Measurements from ENCODE around the gene LRMDA.
"Not testable (repeated sequence)": the region's sequence is repeated elsewhere in the genome, so short reads cannot be mapped to it uniquely, and the experiment has no call there.

LRMDA gene

DNA sequence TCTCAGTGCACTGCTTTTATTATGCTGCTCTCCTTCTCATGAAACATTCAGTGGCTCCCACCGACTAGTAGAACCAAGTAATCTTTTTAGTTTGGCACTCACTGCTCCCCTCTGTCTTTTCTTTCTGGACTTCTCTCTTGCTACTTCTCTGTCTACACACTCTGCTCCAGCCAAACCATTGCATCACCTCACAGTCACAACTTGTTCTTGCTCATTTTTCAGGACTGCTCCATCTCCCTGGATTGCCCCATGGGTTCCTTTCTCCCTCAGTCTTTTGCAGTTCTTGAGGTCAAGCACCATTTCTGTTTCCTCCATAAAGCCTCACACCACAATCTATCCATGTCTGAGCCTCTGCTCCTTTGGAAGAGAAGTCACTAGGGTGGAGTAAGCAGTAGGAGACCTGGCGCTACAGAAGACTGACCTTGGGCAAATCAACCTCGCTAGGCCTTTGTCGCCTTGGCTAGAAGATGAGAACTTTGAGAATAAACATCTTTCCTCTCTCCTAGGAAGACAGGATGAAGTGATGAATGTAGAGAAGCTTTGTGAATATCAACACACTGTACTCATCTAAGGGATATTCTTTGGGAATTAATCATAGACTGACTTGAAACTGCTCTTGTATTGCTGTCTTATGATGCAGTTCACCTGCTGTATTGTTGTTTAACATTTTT lies 186.2 kb downstream of the LRMDA start:
- DNase-seq, result no peak

DNA sequence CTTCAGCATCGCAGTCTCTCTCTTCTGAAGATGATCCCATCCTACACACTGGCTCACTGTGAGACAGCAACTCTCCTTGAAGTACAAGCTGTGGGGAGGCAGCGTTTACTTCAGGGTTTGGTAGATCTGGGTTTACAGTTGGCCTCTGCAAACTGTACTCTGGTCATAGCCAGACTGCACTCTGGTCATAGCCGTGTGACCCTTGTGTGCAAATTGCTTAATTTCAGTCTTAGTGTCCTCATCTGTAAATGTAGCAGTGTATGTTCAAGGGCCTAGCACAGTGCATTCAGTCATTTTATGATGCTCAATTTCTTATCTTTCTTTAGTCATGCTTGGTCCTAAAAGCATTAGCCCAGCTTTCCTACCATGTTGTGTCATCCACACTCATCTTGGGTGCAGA lies 188.2 kb downstream of the LRMDA start:
- DNase-seq, result no peak

DNA sequence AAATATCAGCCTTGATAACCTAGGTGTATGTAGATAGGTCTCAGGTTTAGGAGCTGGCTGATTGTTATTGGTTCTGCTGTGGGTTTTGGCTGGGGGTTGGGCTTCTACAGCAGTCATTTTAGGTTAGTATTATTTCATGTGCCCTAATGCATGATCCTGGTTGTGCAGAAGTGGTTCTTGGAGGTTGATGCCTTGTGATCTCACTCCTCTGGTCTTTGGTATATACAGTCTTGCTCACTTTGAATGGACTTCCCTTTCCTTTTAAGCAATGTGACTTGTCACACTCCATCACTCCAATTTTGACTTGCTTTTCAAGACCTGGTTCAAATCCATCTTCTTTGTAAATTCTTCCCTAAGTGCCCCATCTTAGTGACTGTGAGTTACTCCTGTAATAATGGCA lies 188.9 kb downstream of the LRMDA start:
- DNase-seq, result no peak

DNA sequence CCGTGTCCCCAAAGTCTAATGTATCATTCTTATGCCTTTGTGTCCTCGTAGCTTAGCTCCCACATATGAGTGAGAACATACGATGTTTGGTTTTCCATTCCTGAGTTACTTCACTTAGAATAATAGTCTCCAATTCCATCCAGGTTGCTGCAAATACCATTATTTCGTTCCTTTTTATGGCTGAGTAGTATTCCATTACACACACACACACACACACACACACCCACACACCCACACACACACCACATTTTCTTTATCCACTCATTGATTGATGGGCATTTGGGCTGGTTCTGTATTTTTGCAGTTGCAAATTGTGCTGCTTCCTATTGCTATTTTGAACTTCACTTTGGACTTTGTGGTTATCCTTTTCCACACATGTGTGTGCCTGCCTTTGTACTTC lies 189.6 kb downstream of the LRMDA start:
- DNase-seq, result not testable (repeated sequence)

DNA sequence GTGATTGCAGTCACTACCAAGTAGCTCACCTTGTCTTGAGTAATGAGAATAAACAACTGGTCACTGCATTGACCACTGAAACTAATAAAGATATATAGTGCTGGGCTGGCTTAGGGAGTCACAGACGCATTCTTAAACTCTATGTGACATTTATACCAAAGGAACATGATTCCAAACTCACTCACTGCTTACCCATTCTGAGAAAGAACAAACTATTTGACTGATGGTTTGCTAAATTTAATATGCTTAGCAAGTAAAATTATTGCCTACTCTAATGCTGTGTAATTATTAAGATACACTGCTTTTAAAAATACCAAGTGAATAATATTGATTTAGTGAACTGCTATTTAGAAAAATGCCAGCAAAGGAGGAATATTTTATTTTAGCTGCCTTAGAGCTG lies 191.1 kb downstream of the LRMDA start:
- no peak for DNase-seq

DNA sequence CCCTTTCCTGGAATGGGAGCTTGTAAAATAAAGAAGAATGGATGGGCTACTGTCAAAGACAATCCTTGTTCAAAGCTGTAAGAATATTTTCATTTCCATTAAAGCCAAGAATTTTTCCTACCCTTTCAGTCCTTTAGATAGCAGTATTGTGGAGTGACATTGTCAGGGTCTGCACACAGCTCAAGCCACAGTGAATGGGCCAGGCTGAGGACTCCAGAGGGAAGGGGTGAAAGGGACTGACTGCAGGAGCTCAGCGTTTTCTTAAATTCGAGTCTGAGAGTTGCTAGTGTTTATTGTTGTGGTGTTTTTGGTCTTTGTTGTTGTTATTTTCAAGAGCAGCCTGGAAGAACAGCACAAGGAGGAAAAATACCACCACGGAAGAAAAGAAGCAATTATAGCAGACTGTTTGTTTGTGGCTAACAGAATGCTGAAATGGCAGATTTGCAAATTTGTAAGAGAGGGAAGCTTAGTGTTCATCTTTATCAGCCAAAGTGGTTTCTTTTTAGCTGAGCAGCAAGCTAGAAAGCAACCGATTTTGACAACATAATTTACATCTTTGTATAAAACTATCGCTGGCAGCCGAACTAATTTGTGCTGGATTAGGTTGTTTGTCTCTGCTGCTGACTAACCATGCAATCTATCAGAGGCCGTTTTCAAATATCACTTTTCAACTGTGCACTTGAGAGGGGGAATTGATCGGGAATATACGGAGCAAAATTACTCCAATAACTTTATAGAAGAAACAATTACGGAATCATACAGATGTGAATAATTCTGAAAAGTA lies 192.1 kb downstream of the LRMDA start:
- DNase-seq, result no peak

DNA sequence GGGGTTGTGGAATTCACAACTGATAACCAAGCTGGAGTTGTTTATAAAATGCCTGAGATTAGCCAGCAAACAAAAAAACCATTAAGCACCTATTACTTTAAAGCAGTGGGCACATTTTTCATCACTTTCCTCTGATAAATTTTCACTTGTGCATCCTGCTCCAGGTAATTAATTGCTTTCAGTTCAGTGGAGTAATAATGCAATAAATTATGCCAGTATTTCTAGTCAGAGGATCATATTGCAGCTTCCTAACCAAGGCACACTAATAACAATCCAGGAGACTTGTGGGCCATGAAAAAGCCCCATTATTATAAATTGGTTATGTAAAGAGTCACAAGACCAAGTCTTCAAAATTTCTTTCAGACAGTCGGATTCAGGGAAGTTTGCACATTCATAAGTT lies 193.2 kb downstream of the LRMDA start:
- DNase-seq, result no peak

DNA sequence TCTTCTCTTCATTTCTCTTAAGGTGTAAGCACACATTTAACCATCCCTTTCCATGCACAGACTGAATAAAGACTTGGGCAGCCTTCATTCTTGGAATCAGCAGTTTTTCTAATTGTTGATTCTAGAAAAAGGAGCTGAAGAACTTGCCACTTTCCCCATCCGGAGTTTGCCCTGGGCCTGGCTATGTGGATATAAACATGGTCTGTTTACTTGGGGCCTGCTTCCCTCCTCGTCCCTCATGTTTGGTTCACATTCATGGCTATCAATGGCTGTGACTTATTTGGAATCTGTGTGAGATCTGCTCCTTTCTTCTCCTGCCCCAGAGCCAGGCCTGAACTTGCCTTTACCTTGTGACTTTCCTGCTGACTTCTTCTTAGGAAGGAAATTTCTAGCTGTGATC lies 199.3 kb downstream of the LRMDA start:
- DNase-seq, result no peak

DNA sequence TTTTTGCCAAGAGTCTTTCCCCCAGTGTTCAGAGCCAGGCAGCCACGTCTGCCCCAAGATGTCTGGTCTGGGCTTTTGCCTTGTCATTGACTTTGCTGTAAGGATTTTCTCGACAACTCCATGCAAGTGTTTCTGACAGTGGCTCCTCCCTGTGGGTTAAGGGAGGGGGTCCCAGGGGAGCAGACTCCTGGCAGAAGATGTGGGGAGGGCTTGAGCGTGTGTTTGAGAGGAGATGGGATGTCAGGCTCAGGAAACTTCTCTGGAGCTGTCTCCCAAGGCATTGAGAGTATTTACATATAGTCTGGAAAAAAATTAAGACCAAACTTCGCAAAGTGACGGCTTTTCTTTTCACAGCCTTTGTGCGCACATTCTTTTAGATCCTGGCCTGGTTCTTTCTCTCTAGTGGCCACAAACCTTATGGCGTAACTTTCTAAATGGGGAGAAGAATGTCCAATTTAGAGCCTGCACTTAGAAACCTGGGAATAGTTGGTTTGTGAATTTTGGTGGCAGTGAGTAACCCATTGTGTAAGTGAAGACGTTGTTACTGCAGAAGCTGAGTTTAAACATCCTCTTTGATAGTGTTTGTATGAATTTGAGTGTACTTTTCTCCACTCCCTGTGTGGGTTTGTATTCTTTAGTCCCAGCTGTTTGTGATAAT lies 201.5 kb downstream of the LRMDA start:
- DNase-seq, result no peak

DNA sequence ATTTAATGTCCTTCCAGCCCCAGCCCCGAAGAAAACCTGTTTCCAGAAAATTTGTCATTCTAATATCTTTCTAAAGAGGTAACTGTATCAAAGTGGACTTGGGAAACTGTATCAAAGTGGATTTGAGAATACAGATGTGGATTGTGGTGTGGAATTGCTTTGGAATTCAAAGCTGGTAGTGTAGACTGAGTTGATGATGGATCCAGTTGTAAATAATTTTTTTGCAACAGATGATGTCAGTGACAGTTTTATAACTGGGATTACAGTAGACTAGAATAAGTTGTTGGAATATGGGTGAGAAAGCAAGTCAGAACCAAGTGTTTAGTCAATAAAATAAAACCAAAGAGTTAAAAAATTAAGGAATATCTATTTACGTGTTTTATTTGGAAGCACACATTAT lies 202.1 kb downstream of the LRMDA start:
- no peak for DNase-seq

DNA sequence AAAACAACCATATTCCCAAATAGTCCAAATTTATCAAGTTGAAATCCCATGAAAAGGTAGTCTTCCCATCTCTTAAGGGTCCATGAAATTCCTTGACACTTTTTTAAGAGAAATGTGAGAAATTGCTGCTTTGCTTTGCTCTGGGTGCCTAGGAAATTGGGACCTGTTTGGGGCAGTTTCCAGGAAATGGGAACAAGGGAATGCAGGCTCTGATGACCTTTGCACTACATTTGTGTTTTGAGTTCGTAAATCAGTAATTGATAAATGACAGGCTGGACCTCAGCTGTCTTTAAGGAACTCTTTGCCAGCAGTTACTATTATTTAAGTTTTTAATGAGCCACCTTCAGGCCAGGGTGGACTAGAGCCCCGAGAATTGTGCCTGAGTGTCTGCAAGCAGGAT lies 203.5 kb downstream of the LRMDA start:
- no peak for DNase-seq

DNA sequence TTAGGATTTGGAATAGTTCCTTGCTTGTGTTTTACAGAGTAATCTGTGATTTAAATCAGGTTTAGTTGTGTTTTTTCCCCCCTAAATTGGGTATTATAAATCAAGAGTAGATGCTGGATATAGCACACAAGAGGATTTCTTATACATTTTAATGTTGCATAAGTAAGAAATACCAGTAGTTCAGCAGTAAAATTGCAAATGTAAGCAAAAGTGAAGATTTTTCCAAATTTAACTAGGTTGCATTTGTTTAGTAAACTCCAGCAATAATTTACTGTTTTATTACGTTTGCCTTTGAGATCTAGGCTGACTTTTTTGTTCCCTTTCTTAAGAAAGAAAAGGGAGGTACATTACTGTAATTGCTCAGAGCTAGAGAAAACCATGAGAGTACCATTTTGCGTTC lies 207.3 kb downstream of the LRMDA start:
- DNase-seq, result no peak

DNA sequence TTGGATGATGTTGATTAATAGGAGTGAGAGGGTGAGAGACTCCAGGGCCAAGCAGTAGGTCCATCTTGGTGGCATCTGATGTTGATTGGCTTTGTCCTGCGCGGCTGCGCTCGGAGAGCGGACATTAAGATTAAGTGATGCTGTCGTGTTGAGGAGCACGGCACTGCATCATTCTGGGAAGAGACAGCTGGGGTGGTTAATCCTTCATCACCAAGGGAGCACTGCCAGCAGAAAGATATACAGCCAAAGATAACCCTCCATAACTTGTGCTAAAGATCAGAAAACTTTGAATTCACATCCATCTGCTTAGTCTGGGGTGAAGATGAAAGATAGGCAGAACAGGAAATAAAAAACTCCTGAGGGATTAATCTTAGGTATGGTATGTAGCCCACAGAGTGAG lies 208.3 kb downstream of the LRMDA start:
- no peak for DNase-seq

DNA sequence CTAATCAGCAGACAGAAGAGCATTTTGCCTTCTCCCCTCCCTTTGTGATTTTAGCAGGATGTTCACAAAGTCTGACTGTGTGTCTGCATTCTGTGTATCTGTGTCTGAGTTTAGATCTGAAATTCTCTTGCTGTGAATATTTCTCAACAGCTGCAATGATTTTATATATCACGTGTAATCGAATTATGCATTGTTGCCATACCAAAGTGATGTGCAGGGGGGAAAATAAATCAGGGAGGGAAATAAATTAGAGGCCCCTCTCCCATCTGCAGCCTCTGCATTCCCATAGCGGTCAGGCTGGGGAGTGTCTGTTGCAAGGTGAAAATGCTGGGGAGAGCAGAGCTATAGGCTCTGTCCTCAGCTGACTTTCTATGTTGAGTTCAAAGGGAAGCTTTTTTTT lies 209.0 kb downstream of the LRMDA start:
- no peak for DNase-seq

DNA sequence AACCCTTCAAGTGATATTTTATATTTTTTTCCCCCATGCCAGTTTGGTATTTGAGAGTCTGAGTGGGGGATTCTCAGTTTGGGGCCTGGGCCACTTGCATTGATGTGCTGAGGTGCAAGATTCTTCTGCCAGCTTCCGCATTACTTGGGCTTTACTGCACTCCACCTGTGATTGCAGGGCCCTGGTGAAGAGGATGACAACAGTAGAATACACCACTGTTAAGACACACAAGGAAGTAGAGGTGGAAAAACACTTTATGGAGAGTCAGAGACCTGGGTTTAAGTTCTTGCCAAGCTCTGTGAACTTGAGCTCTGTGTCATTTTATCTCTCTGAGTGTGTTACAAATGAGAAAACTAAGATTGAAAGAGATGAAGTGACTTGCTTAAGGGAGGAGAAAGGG lies 209.4 kb downstream of the LRMDA start:
- DNase-seq, result no peak

DNA sequence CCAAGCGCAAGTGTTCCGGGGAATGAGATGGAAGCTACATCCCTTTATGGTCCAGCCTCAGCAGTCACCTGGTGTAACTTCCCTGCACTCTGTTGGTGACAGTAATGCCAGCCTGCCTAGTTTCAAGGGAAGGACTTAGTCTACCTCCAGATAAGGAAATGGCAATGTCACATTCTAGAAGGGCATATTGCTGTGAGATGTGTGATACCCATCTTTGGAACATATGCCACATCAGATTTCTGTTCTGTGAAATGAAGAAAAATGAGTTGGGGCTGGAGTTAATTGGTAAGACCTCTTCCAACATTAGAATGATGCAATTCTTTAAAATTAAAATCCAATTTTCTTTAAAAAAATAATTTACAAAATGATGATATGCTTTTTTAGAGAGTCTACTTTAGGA lies 212.0 kb downstream of the LRMDA start:
- DNase-seq, result no peak

DNA sequence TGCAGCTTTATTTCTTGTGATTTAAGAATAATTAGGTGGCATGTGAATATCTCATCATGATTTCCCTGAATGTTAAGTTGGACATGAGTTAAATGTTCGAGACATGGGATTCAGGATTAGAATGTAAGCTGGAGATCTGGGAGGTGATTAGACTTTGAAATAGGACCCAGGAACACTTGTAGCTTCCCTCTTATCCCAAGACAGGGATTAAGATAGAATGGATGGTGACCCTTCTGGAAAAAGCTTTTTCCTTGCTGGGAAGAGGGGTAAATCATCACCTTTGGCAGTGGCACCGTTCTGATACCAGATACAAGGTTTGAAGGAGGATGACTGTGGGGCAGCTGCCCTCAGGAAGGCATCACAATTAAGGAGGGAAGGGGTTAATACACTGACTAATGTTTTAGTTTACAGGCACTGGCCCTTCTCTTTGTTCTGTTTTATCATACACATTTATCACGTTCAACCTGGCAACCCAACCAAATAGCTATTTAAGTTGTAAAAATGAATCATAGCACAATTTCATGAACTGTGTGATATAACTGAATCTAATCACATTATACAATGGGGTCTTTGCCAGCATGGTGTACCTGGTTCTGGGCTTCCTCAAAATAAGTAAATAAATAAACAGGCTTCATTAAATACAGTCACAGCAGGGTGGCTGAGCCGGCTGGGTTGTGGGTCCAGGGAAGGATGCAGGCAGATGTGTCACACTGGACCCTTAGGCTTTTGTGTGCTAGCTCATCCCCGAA lies 212.7 kb downstream of the LRMDA start:
- no peak for DNase-seq

DNA sequence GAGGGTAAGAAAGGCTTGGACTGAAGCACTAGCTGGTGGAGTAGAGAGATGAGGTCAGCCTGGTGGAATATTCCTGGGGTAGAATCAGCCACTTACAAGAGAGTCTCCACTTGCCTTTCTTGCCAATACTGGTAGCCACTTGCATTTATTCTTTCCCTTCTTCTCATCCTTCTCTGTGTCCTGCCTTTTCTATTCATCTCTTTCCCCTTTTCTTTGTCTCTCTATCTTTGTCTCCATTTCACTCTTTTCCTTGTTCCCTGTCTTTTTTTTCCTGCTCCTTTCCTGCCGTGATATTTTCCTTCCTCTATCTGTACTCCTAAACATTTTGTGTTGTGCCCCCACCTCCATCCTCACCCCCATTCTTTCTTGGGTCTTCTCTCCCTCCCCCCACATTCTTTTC lies 214.3 kb downstream of the LRMDA start:
- no peak for DNase-seq

DNA sequence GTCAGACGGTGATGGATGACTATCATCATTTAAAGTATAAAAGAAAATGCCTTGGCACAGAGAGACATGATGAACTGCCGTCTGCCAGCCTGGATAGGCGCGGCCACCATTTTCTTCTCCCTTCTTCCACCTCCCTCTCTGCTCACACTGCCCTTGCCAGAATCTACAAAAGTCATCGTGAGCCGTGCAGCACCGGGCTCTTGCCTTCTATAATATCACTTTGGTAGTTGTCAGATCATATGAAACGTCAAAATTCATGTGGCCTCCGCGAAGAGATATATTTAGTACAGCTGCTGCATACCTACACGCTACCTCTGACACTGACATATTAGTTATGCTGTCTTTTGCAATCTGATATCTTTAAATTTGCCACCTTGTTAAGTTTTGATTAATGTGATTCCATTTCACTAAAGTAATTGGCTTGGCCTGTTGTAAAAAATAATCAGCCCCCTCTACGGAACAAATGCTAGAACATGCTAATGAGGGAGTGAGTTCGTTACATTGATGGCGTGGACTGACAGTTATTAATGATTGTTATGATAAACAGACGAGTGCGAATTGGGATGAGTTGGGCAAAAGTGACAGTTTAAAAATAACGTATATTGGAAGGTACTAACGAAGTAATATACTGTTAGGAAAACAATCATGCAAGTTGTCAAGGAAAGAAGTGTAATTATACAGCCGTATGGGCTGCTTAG lies 214.9 kb downstream of the LRMDA start:
- no peak for DNase-seq

DNA sequence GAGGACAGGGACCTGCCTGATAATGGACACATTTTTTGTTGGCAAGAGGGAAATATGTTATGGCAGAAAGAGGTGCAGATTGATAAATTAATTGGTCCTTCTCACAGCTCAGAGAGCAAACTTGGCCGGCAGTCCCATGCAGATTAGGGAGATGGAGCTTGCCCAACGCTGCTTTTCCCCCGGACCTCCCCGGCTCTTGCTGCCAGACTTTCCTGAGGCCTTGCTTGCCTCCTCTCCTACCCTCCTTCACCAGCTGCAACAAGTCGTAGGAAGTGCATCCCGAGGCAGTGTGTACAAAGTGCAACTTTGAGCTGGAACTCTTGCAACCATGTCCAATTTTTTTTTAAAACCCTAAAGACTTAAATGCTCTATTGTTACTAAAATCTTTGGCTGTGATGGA lies 215.5 kb downstream of the LRMDA start:
- no peak for DNase-seq

DNA sequence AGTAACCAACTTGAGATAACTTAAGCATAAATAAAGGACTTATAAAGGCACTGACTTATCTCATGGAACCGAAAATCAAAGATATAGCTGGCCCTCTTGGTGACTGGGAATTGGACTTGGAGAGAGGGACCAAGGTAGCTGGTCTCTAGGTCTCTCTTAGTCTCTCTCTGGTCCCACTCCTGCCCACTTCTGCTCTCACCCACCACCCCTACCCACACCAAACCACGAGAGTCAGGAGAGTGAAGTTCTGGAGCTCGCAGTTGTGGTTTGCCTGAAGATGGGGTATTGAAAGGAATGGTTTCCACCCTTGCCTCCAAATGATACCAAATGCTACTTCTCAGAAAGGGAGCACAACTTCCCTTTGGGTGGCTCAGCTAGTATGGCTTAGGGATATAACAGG lies 216.3 kb downstream of the LRMDA start:
- DNase-seq, result no peak

DNA sequence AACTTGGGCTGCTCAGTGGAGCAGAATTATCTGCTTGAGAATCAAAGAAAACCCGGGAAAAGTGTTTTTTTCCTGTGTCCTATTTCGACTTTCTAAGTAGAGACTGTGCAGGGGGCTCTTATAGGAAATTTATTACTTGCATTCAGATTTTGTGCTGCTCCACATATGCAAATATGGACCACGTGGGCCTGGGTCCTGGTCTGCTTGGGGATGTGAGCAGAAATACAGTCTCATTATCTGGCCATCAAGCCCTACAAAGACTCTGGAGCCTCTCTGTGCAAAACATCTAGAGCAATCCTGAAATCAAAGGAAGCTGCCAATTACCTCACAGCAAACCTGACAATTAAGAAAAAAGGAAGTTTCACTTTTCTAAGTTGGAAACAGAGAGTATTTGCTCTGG lies 216.9 kb downstream of the LRMDA start:
- DNase-seq, result no peak

DNA sequence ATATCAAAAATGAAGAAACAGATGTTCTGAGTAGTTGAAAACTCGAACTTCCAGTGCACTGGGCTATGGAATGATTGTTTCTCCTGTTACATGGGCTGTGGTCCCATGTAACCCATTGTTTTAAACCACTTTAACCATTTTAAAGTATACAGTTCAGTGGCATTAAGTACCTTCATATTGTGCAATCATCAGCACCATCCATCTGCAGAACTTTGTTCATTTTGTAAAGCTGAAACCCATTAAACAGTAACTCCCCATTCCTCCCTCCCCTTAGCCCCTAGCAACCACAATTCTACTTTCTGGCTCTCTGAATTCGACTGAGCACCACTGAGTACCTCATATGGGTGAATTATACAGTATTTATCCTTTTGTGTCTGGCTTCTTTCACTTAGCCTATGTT lies 217.4 kb downstream of the LRMDA start:
- DNase-seq, result no peak
